Left cardiac atrium (tissue), 4 donors: ENCODE measurements around the gene RPS13. TPM values are rescaled to one million over a fixed set of nuclear protein-coding genes. Genes with fewer than 3 reads are reported as not detected.
"Not testable (repeated sequence)": the region's sequence is repeated elsewhere in the genome, so short reads cannot be mapped to it uniquely, and the experiment has no call there.

Source experiments
- ATAC-seq, 2 donors: fragments of 200-7000 bp; cut with Tn5 transposase; one replicate each; pipeline ENCODE4 v1.9.1; 2020; ENCODE audit warnings: mild to moderate bottlenecking in 2 of 2, moderate library complexity in 2 of 2
- DNase-seq: peaks from one replicate; pipeline ENCODE4 v3.0.0-alpha.2; 2020
- intact Hi-C, 2 donors: fragments of 100-400 bp; cut with DNase I; formaldehyde crosslinking; loops; one replicate each; pipeline versions ENCODE4 v1.14.1 to v1.15.1; 2022 to 2023
- total RNA-seq, 2 donors: library from RNA; stranded (reverse); fragmentation: NEBNext Ultra II Directional; extraction: Animal tissue kit (Norgen Biotek cat#: 25700); gene quantifications; one replicate each; pipeline ENCODE4 v1.2.1, GENCODE V29; 2021
- donor health status: DM: no; HTN: yes; CAD: no.
- donor health status: DM: no; HTN: yes; CAD: no; lungs with severe emphysema.
- donor health status: DM: yes; HTN: yes; CAD: no.
- donor health status: Dilated cardiomyopathy.

RPS13 gene
- total RNA-seq, 2 donors from 2014 or later, result 784 to 822 TPM

DNA sequence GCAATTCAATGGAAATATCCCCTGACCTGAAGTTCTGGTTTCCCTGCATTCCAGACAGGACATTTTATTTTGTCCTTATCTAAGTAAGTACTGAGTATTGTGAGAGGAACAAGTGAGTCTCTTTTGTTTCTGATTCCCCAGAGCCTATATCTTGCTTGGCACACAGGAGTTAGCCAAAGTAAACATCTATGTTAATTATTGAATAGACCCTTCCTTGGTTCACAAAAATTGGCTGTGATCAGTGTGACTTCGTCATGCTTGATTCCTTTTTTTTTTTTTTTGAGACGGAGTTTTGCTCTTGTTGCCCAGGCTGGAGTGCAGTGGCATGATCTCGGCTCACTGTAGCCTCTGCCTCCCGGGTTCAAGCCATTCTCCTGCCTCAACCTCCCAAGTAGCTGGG lies 29.0 kb downstream of the RPS13 start:
- DNase-seq, intact Hi-C loops, ATAC-seq: not testable (repeated sequence)

DNA sequence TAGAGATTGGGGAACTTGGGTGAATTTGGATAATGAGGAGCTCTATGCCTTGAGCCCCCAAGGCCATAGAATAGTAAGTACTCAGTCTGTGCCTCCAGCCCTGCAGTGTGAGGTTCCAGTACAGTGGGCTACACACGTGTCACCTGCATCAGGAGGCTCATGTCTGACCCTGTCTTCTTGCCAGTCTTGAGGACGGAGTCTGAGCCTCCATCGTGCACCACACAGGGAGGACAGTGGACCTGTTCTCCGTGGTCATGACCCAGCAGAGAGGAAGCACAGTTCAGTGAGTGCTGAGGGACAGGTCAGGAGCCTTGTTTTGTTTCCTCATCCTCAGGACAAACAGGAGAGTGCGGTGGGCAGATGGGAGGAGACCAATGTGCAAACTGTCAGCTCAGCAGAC lies 30.8 kb downstream of the RPS13 start:
- ATAC-seq, result no peak
- intact Hi-C loops, result no loop called here
- DNase-seq, result no peak

DNA sequence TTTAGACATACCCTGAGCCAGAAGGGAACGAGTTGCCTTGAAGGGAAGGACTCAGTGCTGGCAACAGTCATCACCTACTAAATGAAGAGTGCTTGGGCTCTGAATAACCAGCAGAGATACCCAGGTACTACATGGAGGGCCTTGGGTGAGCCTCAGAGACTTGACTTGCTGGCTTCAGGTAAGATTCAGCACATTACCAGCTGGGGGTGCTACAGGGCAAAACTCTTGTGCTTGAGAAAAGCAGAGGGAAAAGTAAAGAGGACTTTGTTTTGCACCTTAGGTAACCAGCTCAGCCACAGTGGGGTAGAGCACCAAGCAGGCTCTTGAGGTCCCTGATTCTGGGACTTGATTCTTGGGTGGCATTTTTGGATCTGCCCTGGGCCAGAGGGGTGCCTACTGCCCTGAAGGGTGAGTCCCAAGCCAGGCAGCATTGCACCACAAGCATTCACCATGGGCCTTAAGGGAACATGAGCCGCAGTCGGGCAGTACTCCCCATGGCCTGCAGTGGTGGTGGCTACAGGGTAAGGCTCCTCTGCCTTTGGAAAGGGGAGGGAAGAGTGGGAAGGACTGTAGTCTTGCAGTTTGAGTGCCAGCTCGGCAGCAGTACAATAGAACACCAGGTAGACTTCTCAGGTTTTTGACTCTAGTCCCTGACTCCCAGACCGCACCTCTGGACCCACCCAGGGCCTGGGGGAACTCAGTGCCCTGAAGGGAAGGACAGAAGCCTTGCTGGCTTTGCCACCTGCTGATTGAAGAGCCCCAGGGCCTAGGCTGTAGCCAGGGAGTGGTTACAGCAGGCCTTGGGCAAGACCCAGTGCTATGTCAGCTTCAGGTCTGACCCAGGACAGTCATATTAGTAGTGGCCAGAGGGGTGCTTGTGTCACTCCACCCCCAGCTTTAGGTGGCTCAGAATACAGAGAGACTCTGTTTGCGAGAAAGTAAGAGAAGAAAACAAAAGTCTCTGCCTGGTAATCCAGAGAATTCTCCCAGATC lies 40.5 kb downstream of the RPS13 start:
- DNase-seq (no peak), ATAC-seq (no peak)
- intact Hi-C loops, result no loop called here

DNA sequence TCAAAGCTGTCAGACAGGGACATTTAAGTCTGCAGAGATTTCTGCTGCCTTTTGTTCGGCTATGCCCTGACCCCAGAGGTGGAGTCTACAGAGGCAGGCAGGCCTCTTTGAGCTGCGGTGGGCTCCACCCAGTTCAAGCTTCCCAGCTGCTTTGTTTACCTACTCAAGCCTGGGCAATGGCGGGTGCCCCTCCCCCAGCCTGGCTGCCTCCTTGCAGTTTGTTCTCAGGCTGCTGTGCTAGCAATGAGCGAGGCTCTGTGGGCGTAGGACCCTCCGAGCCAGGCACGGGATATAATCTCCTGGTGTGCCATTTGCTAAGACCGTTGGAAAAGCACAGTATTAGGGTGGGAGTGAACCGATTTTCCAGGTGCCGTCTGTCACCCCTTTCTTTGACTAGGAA lies 43.4 kb downstream of the RPS13 start:
- DNase-seq, ATAC-seq, intact Hi-C loops: not testable (repeated sequence)

DNA sequence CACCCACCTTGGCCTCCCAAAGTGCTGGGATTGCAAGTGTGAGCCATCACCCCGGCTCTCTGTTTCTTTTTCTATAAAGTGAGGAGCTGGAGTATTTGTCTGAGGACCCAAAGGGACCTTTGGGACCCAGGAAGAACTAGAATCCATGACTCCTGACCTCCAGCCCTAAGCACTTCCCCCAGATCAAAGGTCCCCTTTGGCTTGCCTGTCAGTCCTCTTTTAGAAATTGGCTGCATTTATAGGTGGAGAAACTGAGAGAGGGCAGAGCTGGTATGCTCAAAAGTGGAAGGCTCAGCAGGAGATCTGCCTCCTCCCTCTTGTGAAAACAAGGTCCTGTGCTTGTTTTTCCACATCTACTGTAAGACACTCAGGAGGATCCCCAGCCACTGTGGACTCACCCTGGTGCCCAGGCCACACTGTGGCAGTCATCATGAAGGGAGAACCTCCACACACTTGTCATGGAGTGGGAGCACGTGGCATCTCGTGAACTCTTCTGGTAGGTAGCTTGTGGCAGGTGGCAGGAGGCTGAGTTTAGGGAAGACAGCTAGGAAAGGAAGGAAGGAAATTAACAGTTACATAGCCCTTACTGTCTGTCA lies 50.9 kb downstream of the RPS13 start:
- ATAC-seq, result no peak
- intact Hi-C loops, result no loop called here
- DNase-seq, result no peak

DNA sequence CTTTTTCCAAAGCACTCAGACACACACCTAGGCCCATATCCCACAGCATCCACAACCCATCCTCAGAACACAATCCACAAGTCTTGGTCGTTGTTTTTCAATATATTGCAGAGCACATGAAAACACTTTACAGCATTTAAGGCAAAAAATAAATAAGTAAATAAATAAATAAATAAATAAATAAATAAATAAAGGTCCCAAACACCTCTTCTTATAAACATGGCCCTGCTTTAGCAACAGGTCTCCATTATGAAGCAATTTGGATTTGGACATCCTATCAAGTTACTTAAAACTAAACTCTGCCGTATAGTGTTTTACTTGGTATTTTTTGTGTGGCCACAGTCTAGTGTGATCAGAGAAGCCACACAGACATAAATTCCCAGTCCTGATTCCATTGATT lies 52.5 kb downstream of the RPS13 start:
- ATAC-seq (no peak), DNase-seq (no peak)
- intact Hi-C loops, result no loop called here

Other genes with a start within 250 kb of the RPS13 start
- 10 to 100 TPM; 23.6 to 31.1 TPM for gene PLEKHA7, start 63.3 kb downstream of the RPS13 start, total RNA-seq
- 10 to 100 TPM; 41.1 to 62.5 TPM for gene PIK3C2A, start 130.3 kb upstream of the RPS13 start, total RNA-seq
- 100 to 1,000 TPM; 135 to 145 TPM for gene NUCB2, start 199.1 kb upstream of the RPS13 start, total RNA-seq